ENCODE measurements around the gene PIGV.

Gene PIGV

GRCh38 chr1:26787706-26788514 is at the start of gene PIGV:
Gene PIGV (plus strand): TSS chr1:26787950. CDS start chr1:26790816, 2,866 bp downstream.
- DNase-seq (ENCODE audit: low read depth), result peak; percentile 86

DNA sequence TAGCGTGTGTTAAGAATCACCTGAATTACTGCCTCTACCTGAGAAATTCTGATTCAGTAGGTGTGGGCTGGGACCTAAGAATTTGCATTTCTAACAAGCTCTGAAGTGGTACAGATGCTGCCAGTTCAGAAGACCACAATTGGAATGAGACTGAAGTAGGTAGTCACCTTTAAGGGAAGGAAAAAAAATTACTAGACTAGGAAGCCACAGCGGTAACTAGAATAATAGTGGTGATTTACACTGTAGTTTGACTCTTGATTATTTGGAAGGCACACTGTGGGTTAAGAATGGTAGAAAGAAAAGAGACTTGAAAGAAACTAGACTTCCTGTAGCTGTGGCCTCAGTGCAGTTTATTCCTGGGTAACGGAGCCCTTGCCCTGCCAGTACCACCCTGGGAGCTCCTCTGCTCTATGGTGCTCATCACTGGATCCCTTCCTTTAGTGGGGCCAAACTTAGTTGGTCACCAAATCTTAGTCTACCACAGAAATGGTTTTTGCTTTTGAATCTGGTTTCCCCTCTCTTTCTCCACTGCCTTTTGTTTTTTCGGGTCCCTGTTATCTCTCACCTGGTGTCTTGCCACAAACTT is 48.3 kb upstream of the PIGV start:
- no peak for DNase-seq (ENCODE audit: low read depth)

- no peak for DNase-seq (ENCODE audit: low read depth)
Measured at GRCh38 chr1:26740023-26740634, 47.6 kb upstream of the PIGV start.

GRCh38 chr1:26740952-26741351 is 46.8 kb upstream of the PIGV start:
- DNase-seq (ENCODE audit: low read depth), result no peak

DNA sequence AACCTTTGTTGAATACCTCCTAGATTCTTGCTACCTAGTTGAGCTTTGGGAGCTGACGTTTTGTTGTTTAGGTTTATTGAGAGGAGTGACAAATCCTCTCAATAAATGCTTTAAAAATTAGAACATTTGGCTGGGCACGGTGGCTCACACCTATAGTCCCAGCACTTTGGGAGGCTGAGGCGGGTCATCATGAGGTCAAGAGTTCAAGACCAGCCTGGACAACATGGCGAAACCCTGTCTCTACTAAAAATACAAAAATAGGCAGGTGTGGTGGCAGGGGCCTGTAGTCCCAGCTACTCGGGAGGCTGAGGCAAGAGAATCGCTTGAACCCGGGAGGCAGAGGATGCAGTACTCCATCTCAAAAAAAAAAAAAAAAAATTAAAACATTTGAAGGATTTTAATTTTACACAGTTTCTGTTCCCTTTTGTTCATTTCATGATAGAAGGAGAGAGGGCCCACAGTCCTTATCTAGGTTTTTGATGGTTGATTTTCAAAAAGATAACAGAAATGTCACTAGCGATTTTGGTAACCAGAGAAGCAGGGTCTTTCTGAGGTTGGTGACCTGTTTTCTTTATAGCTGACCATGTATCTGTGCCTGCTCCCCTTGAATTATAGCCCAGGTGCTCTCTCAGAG is 44.2 kb upstream of the PIGV start:
- DNase-seq (ENCODE audit: low read depth), result no peak

DNA sequence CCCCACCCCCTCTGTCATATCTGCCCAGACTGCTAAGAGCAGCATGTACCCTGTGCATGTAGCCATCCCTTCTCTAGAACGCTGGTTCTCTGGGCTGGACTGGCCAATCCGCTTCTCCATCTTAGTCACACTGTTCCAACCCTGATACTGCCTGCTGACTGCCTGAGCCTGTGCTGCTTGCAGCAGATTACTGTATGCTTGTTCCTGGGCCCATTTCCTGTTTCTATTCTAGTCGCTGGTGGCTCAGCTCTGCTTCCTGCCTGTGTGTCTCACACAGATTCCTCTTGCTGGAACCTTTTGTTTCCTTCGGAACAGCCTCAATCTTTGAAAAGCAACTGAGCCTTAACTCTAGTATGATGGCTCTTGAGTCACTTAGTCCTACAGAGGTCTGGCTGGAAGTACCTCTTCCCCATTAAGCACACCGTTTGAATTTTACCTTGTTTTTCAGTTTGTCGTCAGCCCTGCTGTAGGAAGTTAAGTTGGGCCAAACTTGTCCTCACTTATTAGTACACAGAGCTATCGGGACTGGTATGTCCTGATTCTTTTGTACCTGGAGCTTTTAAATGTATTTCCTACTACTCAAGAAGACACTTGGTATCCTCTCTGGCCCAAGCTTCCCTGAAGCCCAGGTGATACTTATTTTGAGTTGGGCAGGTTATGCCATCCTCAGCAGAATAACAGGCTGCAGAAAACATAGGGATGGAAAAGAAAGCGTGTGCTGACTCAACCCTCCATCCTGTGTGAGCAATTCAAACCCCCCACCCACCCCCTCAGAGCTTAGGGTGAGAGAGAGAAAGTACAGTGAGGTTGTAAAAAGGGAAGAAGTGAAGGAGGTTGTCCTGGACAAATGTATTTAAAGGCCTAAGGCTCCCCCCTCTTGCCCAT is 43.4 kb upstream of the PIGV start:
- peak; percentile 94 for DNase-seq (ENCODE audit: low read depth)

DNA sequence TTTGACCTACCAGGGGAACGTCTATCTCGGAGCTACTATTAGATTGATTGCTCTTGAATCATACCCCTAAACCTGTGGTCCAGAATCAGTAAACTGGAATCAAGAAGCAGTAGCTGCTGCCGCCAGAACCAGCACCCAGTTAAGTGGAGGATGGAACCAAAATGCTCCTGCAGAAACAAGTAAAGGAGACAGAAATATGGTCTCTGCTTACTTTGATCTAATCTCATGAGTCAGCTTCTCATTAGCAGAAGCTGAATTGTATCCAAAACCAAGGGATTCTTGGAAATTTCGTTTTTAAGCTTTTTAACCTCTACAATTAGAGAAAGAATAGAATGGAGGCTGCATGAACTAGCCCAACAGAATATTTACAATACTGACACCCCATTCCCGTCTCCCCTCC is 42.6 kb upstream of the PIGV start:
- no peak for DNase-seq (ENCODE audit: low read depth)

GRCh38 chr1:26747048-26747447 is 40.7 kb upstream of the PIGV start:
- DNase-seq (ENCODE audit: low read depth), result no peak

DNA sequence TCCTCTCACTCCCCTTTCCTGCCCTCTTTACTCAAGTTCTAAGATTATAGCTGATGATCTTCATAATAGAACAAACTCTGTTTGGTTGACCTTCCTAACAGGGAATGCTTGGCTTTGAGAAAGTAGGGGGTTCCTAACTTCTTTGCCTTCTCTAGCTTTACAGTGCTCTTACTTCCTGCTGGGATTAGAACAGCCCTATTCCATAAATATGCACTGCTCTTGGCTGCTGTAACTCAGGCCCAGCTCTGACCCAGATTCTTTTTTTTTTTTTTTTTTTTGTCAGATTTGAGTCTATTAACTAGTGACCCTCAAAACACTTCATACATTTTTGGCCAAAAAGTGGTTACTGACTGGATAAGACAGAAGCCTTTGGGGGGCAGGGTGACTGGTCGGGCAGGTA is 39.4 kb upstream of the PIGV start:
- DNase-seq (ENCODE audit: low read depth), result no peak

DNA sequence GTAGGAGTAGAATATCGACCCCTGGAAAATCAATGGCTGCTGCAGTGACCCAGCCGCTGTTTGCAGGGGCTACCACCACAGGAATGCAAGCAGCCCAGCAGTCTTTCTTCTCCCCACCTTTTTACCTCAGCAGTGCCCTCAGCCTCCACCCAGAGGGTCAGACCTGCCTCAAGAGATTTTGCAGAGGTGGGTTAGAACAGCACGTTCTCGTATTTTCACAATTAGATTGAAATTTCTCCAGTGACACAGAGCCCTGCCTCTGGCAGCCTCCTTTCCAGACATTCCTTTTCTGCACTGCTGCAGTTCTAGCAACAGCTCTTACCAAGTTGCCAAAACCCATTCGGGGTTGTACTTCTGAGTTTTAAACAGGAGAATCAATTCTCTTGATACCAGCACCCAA is 38.3 kb upstream of the PIGV start:
- no peak for DNase-seq (ENCODE audit: low read depth)

- no peak for DNase-seq (ENCODE audit: low read depth)
Measured at GRCh38 chr1:26750428-26750827, 37.3 kb upstream of the PIGV start.

DNA sequence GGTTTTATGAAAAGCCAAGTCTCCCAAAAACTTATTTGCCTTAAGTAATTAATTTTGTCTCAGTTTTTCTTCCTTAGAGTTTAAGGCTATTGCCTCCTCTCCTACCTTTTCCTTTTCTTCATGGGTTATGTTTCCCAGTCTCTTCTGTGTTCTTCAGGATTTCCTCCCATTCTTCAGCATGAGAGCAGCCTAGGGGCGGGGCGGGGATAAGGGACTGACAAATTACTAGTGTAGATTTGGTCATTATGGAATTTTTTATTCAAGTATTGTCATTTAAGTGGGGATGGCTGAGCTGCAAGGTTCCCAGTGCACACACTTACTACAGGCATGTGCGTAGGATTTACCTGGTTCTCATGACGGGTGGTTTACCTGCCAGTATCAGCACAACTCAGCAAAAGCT is 35.2 kb upstream of the PIGV start:
- DNase-seq (ENCODE audit: low read depth), result no peak

- DNase-seq (ENCODE audit: low read depth), result no peak
Measured at GRCh38 chr1:26754086-26754874, 33.5 kb upstream of the PIGV start.

DNA sequence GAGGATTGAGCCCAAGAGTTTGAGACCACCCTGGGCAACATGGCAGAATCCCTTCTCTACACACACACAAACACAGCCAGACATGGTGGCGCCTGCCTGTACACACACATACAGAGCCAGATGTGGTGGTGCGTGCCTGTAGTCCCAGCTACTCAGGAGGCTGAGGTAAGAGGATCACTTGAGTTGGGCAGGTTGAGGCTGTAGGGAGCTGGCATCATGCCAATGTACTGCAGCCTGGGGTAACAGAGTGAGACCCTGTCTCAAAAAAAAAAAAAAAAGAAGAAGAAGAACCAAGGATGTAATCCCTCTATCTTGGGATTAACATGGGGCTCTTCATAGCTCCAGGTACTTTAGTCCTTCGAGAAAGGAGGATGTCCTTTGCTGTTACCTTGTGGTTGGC is 29.4 kb upstream of the PIGV start:
- no peak for DNase-seq (ENCODE audit: low read depth)

- no peak for DNase-seq (ENCODE audit: low read depth)
Measured at GRCh38 chr1:26759531-26759930, 28.2 kb upstream of the PIGV start.

- DNase-seq (ENCODE audit: low read depth), result peak; percentile 30
Measured at GRCh38 chr1:26761217-26761616, 26.5 kb upstream of the PIGV start.

GRCh38 chr1:26767714-26768113 is 20.0 kb upstream of the PIGV start:
- no peak for DNase-seq (ENCODE audit: low read depth)

DNA sequence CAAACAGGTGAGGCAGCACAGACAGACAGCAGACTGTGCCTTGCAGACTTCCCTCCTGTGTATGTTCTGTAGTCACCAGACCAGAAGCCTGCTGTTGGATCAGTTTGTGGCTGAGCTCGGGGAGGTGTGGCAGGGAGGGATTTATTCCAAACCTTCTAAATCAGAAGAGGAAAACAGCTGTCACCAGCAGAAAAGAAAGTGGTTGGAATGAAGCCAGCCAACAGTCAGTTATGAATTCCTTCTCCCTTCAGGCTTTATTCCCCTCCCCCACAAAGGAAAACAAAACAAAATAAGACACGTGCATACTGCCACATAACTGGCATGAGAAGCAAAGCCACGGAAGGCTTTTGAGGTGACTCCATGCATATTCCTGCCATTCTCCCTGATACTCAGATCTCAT is 19.0 kb upstream of the PIGV start:
- peak; percentile 73 for DNase-seq (ENCODE audit: low read depth)

DNA sequence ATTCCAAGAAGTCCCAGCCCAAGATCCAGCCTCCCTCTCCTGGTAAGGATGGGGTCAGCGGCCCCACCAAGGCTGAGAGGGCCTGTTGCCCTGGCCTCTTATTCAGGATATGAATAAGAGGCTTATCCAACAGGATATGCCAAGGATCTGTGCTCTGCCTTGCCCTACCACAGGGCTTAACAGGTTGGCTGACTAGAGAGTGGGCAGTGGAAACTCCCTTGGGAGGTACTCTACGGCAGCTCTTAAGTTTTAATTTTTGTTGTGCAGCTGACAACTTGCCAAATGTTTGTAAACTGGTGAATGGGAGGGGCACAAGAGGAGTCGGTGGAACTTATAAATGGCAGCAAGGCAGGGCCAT is 16.5 kb upstream of the PIGV start:
- no peak for DNase-seq (ENCODE audit: low read depth)

DNA sequence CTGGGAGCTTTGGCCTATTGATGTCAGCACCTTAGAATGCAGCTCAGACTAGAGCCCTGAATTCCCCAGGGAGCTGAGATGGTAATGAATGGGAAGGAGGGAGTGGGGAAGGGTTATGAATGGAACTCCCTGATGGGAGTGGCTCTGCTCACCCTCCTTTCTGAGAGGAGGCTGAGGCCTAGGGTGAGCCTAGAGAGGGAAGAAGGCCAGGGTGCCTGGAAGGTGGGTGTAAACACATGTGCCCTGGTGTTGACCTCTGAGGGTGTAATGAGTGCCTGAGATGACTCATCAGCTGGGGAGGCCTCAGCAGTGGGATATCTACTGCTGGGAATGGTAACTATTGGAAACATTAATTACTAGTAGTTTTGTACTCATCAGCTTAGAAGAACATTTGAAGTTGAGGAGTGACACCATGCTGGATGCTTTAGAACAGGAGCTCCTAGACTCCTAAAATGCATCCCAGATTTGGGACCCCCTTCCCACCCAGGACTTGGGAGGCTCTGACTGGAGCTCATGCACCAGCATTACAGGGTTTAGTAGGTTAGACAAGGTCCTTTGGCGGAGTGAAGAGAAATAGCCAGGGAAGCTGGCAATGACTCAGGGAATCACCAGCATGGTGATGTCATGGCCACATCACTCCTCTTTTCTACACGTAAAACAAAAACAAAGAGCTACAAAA is 16.0 kb upstream of the PIGV start:
- DNase-seq (ENCODE audit: low read depth), result peak; percentile 97

GRCh38 chr1:26772687-26773086 is 15.1 kb upstream of the PIGV start:
- peak; percentile 98 for DNase-seq (ENCODE audit: low read depth)
